Activated T-cell treated with anti-CD3 and anti-CD28 coated beads, Interleukin-2, amount 50 U/mL, for 4 hours (primary cell): ENCODE data around the gene FOCAD. TPM values are rescaled to one million over a fixed set of nuclear protein-coding genes. Genes with fewer than 3 reads are reported as not detected.
A peak's percentile ranks its signal among the peaks of the same experiment; 100 is the strongest.

Experiments used
- ATAC-seq, 2 donors: fragments of 200-7000 bp; cut with Tn5 transposase; one replicate each; pipeline ENCODE4 v1.10.0; 2021
- DNase-seq: peaks from one replicate; pipeline ENCODE4 v3.0.0-alpha.2; 2020
- H3K27me3 Mint-ChIP-seq: one replicate; pipeline ENCODE4 v1.8.0; 2021; ENCODE audit warnings: low read depth, mixed read lengths
- H3K36me3 Mint-ChIP-seq: one replicate; pipeline ENCODE4 v1.8.0; 2022; ENCODE audit warnings: mixed read lengths; ENCODE audit not compliant: insufficient read depth
- H3K4me1 Mint-ChIP-seq: one replicate; pipeline ENCODE4 v1.8.0; 2021; ENCODE audit warnings: low read depth, mixed read lengths
- H3K4me3 Mint-ChIP-seq: one replicate; pipeline ENCODE4 v1.8.0; 2021; ENCODE audit warnings: mild to moderate bottlenecking, moderate library complexity, mixed read lengths
- H3K9me3 Mint-ChIP-seq: one replicate; pipeline ENCODE4 v1.8.0; 2021; ENCODE audit warnings: mixed read lengths
- total RNA-seq, 3 donors: library from RNA; stranded (reverse); gene quantifications; one replicate each; pipeline ENCODE4 v1.2.1, GENCODE V29; 2021

Gene FOCAD
- total RNA-seq, 3 donors from 2014 or later, result 15.5 to 19.9 (median 18.6) TPM

DNA sequence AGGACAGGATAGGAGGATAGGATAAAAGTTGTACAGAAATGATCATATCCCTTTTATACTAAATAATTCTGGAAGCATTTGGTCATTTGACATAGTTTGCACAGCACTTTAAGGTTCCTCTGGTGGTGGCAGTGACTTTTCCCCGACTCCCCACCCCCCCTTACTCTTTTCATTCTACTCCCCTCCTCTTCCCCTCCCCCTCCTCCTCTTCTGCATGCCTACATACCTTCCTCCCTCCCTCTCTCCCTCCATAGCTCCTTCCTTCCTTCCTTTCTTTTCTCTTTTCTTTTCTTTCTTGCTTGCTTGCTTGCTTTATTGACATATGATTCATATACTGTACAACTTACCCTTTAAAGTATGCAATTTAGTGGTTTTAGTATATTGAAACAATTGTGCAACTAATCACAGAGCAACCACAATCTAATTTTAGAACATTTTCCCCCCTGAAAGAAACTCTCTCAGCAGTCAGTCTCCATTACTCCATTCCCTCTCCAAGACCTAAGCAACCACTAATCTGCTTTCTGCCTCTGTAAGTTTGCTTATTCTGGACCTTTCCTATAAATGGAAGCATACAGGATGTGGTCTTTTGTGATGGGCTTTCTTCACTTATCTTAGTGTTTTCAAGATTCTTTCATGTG, 188.4 kb downstream of the FOCAD start:
- no peak overlapping the region for H3K4me3 Mint-ChIP-seq
- H3K27me3 Mint-ChIP-seq, result no peaks in the 10 kb centered on the region
- peaks cover 5% of the 10 kb centered on the region for H3K4me1 Mint-ChIP-seq
- DNase-seq (no peak), ATAC-seq (no peak)
- H3K36me3 Mint-ChIP-seq, result peaks cover 6% of the 10 kb centered on the region
- H3K9me3 Mint-ChIP-seq, result no peaks in the 10 kb centered on the region

DNA sequence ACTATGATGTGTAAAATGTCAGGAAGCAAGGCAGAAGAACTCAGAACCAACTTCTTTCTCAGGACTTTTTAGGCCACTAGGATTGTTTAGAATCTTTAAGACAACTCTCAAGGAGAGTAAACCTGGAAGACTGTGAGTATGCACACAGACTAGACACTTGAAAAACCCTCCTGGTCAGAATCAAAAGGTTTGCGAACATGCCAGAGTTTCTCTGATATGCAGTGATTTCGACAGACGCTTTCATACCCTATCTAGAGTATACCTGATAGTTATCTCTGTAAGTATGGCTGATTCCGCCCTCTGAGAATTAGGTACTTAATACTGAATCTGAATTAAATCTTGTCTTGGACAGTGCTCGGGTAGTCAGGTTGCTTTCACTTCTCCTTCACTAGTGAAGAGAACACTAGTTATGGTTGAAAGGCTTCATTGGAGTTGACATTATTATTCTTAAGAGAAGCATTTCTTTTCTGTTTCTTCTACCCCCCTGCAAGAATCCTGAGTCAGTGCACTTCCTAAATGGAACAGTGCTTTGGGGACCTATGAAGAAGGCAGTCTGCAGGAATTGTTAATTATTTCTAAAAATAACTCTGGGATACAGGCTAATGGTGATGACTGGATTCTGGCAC, 189.3 kb downstream of the FOCAD start:
- ATAC-seq, result no peak
- H3K4me3 Mint-ChIP-seq, result no peak overlapping the region
- H3K36me3 Mint-ChIP-seq, result peaks cover 6% of the 10 kb centered on the region
- no peaks in the 10 kb centered on the region for H3K27me3 Mint-ChIP-seq
- H3K9me3 Mint-ChIP-seq, result no peaks in the 10 kb centered on the region
- H3K4me1 Mint-ChIP-seq, result peaks cover 5% of the 10 kb centered on the region
- DNase-seq, result no peak

DNA sequence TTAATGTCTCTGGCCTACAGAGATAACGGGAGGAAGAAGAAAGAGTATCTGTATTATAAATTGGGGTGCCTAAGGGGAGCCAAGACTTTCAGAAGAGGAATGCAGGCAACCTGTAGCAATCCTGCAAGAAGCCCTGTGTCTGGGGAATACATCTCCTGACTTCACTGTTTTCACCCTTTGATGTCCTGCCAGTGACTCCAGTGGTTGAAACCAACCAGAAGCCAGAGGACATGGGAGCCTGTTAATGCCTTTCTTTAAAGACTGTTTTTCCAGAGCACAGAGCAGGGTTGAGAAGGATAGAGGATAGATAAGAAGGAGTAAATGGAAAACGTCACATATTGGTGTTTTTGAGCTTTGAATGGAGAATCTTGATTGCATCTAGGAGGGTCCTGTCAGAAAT, 196.2 kb downstream of the FOCAD start:
- H3K4me3 Mint-ChIP-seq, result no peak overlapping the region
- no peaks in the 10 kb centered on the region for H3K27me3 Mint-ChIP-seq
- no peaks in the 10 kb centered on the region for H3K4me1 Mint-ChIP-seq
- ATAC-seq (no peak), DNase-seq (no peak)
- H3K9me3 Mint-ChIP-seq, result no peaks in the 10 kb centered on the region
- H3K36me3 Mint-ChIP-seq, result peaks cover 1% of the 10 kb centered on the region

DNA sequence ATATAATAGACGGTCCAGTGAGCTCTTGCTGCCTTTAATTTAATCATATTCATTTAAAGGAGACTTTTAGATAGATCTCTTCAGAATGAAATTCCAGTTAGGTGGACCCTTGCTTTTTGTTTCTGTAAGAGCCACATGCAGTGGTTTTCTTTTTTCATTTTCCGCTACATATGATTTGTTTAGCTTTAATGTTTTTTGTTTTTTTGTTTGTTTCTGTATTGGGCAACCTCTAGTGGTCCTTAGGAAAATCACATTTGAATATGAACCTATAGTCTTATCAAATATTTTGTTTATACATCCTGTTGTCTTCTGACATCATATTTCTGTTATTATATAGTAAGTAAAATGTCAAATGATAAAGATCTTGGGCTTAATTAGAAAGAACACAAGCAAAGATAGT, 196.6 kb downstream of the FOCAD start:
- H3K27me3 Mint-ChIP-seq, result no peaks in the 10 kb centered on the region

DNA sequence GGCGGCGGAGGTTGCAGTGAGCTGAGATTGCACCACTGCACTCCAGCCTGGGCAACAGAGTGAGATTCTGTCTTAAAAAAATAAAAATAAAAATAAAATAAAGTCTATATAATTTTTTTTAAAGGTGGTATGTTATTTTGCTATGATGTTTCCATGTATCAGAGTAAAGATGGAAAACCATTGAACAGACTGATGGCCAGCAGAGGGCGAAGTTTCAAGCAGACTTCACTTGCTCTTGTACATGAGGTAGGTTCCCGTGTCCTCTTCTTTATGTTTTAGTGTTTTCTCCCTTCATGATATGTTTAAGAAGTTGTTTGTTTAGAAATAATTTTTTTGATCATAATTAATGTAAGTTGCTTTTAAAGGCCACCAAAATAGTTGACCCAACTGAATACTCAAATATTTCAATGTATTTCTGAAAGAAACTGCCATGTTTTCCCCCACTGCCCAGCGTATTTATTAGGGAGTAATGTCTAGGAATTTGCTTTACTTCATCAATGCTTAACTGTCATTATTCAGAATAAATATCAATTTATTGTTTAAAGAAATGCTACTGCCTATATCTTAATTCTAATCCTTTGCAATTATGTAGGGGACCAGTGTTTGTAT, 201.0 kb downstream of the FOCAD start:
- ATAC-seq, result no peak
- H3K4me1 Mint-ChIP-seq, result no peaks in the 10 kb centered on the region
- H3K27me3 Mint-ChIP-seq, result no peaks in the 10 kb centered on the region
- peak; percentile 50 for DNase-seq
- H3K9me3 Mint-ChIP-seq, result peaks cover 2% of the 10 kb centered on the region
- H3K36me3 Mint-ChIP-seq, result peaks cover 10% of the 10 kb centered on the region
- no peak overlapping the region for H3K4me3 Mint-ChIP-seq

More for the DNA sequence above, 196.6 kb downstream of the FOCAD start:
- Mint-ChIP-seq H3K9me3 (no peaks in the 10 kb centered on the region), H3K4me3 (no peak overlapping the region), H3K36me3 (peaks cover 1% of the 10 kb centered on the region), H3K4me1 (no peaks in the 10 kb centered on the region)
- DNase-seq, result no peak
- no peak for ATAC-seq

DNA sequence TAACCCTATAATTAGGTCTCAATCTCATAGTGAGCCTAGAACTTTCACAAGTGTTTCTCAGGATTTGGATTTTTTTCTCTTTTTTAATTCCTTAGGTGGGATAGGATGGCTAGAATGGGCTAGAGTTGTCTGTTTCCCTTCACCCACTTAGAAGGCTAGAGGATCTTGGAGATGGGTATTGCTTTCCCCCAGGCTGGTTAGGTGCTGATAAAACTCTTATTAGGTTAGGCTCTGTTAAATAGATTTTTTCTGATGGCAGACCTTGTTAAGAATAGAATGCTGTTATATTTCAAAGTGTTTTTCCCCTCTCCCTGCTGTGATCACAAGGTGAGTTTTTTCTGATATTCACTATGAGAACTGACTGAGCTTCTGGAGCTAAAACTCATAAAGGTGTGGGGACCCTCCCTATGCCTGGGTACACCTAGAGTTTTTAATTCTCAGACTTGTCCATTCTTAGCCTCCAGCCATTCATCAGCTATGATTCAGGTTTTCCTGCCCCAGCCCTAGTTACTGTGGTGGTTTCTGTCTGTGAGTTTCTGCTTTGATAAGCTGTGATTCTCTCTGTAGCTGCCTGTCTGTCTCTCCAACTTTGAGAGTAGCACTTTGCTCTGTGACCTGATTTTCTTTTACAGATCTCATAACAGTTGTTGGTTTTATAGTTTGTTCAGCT, 215.0 kb downstream of the FOCAD start:
- H3K27me3 Mint-ChIP-seq, result no peaks in the 10 kb centered on the region
- DNase-seq (no peak), ATAC-seq (no peak)
- H3K9me3 Mint-ChIP-seq, result no peaks in the 10 kb centered on the region
- H3K36me3 Mint-ChIP-seq, result peaks cover 3% of the 10 kb centered on the region
- no peaks in the 10 kb centered on the region for H3K4me1 Mint-ChIP-seq
- H3K4me3 Mint-ChIP-seq, result no peak overlapping the region

DNA sequence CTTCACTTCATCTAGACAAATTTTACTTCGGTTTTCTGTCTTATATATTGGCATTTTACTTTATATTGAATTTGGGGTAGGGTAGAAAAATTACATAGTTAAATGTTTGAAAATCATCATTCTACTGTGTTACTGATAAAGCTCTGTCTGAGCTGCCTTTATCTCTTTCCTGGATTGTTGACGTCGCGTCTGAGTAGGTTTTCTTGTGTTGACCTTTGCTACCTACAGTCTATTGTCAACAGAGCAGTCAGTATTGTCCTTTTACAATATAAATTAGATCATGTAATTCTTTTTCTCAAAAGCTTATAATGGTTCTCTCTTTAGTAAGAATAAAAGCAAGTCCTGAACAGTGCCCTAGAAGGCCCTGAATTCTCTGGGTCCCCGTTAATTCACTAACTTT, 219.2 kb downstream of the FOCAD start:
- no peaks in the 10 kb centered on the region for H3K9me3 Mint-ChIP-seq
- H3K27me3 Mint-ChIP-seq, result no peaks in the 10 kb centered on the region
- peaks cover 5% of the 10 kb centered on the region for H3K36me3 Mint-ChIP-seq
- ATAC-seq (no peak), DNase-seq (no peak)
- no peaks in the 10 kb centered on the region for H3K4me1 Mint-ChIP-seq
- no peak overlapping the region for H3K4me3 Mint-ChIP-seq

DNA sequence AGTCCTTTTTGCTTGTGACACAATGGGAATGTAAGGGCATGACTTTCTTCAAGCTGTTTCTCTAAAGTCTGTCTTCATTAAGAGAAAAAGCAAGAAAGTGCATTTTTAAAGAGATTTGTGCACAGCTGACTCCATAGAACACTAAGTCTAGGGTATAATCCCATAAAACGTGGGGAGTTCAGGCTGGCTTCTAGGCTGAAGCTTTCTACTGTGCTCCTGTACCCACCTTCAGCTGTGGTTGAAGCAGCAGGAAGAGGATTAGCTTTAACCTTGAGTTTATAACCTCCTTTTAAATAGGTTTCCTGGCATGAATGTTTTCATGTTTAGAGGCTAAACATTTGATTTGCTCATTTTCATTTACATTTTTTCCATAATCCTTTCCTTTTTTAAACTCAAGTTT, 220.9 kb downstream of the FOCAD start:
- no peaks in the 10 kb centered on the region for H3K9me3 Mint-ChIP-seq
- no peak for ATAC-seq
- no peaks in the 10 kb centered on the region for H3K4me1 Mint-ChIP-seq
- no peaks in the 10 kb centered on the region for H3K27me3 Mint-ChIP-seq
- no peak for DNase-seq
- no peak overlapping the region for H3K4me3 Mint-ChIP-seq
- peaks cover 5% of the 10 kb centered on the region for H3K36me3 Mint-ChIP-seq

DNA sequence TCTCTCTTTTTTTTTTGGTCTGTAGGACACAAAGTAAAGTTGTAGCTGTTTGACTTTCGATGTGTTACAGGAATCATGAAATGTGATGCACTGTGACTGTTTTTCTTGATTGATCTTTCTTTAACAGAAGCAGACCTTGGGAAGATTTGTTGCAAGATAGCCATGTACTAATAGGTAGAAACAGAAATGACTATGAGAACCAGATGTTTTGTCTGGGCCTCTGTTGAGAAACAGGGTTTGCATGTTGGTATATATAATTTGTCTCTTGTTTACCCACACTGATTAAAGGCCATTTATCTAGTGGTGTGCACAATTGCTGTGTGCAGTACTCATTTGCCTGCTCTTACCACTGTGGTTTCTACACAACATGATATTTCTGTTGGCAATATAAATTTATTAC, 222.3 kb downstream of the FOCAD start:
- DNase-seq (no peak), ATAC-seq (no peak)
- H3K4me1 Mint-ChIP-seq, result no peaks in the 10 kb centered on the region
- no peak overlapping the region for H3K4me3 Mint-ChIP-seq
- peaks cover 10% of the 10 kb centered on the region for H3K36me3 Mint-ChIP-seq
- H3K27me3 Mint-ChIP-seq, result no peaks in the 10 kb centered on the region
- no peaks in the 10 kb centered on the region for H3K9me3 Mint-ChIP-seq

DNA sequence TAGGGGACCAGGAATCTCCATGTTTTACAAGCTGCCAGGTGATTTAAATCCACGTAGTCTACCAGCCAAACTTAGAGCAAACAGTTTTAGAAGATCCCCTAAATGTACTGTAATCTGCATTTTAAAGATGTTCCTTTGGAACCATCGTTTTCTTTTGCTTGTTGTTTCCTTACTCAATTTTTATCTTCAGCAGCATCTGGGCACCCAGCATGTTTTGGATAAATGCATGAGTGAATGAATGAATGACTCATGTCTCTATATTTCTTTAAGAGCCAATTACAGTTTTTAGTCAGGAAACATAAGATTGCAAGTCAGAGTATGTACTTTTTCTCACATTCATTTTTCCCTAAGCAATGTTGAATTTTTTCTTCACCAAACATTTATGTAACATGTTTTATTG, 224.4 kb downstream of the FOCAD start:
- DNase-seq, result no peak
- H3K27me3 Mint-ChIP-seq, result no peaks in the 10 kb centered on the region
- H3K4me1 Mint-ChIP-seq, result no peaks in the 10 kb centered on the region

DNA sequence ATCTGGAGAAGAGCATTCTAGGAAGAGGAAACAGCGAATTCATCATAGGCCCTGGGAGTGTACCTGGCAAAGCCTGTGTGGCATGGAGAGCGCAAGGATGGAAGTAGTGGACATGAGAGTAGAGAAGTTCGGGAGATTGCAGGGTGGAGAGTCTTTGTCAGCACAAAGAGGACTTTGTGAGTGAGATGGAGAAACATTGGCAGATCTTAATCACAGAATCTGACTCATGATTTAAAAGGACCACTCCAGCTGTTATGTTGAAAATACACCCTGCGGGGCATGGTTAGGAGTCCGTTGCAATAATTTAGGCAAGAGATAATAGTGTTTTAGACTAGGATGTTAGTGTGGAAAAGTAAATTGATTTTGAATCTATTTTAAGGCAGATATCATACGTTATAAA, 230.5 kb downstream of the FOCAD start:
- Mint-ChIP-seq H3K4me1 (no peaks in the 10 kb centered on the region), H3K9me3 (no peaks in the 10 kb centered on the region), H3K4me3 (no peak overlapping the region), H3K27me3 (no peaks in the 10 kb centered on the region), H3K36me3 (peaks cover 41% of the 10 kb centered on the region)
- no peak for ATAC-seq
- DNase-seq, result no peak

More for the DNA sequence above, 224.4 kb downstream of the FOCAD start:
- ATAC-seq, result no peak
- no peaks in the 10 kb centered on the region for H3K9me3 Mint-ChIP-seq
- H3K36me3 Mint-ChIP-seq, result peaks cover 14% of the 10 kb centered on the region
- H3K4me3 Mint-ChIP-seq, result no peak overlapping the region

DNA sequence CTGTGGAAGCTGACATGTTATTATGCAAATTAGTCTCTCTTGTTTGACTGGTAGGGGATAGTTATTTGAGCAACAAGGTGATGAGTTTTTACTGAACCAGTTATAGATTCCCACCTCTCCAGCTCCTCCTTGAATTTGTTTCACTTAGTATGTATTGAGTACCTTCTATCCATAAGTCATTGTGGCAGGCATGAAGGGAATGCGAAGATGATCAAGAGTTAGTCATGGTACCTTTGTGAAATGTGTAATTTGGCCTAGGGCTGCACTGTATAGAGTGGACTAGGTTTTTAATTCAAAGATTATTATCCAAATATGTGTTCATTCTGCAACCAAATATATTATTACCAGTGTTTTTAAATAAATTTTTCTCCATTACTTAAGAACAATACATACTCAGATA, 237.3 kb downstream of the FOCAD start:
- no peaks in the 10 kb centered on the region for H3K9me3 Mint-ChIP-seq
- H3K36me3 Mint-ChIP-seq, result peaks cover 24% of the 10 kb centered on the region
- ATAC-seq (no peak), DNase-seq (no peak)
- H3K4me3 Mint-ChIP-seq, result no peak overlapping the region
- no peaks in the 10 kb centered on the region for H3K27me3 Mint-ChIP-seq
- H3K4me1 Mint-ChIP-seq, result peaks cover 5% of the 10 kb centered on the region

DNA sequence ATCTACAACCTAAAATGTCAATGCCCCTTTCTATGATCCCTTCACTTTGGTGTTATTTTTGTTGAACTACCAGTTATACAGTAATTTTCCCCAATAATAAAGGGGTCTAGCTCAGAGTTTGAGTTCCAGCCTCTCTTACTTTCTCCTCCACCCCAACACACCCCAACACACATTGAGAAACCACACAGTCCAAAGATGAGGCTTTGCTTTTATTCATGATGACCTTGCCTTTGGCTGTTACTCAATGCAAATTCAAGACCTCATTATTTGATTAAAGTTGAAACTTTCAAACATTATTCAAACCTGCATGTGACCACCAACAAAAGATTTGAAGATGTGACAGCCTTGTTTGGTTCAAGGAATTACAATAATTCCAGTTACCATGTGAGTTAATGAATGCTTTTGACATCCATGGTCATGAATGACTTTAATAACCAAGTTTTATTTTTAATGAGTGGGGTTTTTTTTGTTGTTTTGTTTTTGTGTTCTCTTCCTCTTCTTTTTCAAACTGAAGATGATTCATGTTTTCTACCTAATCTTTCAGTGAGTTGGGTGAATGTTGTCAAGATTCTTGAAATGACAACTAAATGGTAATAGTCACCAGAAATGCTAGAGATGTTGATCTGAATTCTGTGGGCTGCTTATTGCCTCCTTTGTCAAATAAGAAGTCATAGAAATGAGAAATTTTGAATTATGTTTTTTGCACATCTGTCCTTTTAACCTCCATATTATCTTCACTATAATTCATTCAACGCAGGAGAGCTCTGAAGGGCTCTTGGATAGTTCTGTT, 241.4 kb downstream of the FOCAD start:
- DNase-seq (no peak), ATAC-seq (peak in 1 of 2 donors; percentile 43)
- Mint-ChIP-seq H3K4me3 (no peak overlapping the region), H3K27me3 (no peaks in the 10 kb centered on the region), H3K4me1 (peaks cover 14% of the 10 kb centered on the region), H3K36me3 (peaks cover 4% of the 10 kb centered on the region), H3K9me3 (no peaks in the 10 kb centered on the region)

DNA sequence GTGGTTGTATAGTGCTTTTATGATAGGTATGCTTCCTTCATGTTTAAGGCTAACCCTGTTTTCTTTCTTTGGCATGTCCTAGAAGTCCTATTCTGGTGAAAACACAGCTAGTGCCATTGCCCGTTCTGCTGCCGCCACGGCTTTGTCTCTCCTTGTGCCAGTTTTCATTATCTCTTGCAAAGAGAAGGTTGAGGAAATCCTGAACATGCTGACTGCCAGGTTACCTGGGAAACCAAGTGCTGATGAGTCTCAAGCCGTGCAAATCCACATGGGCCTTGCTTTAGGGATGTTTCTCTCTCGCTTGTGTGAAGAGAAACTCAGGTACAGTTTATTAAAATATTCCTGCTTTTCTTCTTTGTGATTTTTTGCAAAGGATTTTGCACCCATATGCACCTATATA, 245.2 kb downstream of the FOCAD start:
- Mint-ChIP-seq H3K27me3 (no peaks in the 10 kb centered on the region), H3K4me3 (no peak overlapping the region), H3K4me1 (peaks cover 14% of the 10 kb centered on the region), H3K9me3 (no peaks in the 10 kb centered on the region), H3K36me3 (peaks cover 14% of the 10 kb centered on the region)
- DNase-seq, result no peak
- ATAC-seq, result no peak
